GM19328 (cell line): ENCODE measurements around the gene LPGAT1.

ENCODE experiments used
- ATAC-seq: cut with Tn5 transposase; IDR thresholded peaks from one replicate; pipeline ENCODE4 v1.9.1; 2021; ENCODE audit warnings: mild to moderate bottlenecking, moderate library complexity; ENCODE audit not compliant: unreplicated experiment

LPGAT1 gene

DNA sequence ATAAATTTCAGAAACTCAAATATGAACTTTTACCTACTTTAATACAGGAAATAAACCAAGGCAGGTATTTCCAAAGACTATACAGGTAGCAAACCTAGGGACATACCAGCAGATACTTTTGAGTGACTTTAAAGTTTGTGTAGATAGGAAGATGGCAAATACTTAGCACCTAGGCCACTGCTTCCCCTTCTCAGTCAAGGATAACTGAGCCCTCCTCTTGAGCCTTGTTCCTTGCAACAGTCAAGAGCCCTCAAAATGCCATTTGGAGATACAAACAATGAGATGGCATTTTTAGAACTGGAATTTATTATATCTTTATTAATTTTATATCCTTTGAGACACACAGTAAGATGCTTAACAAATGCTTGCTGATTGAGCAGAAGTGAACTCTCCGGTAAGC, 65.9 kb downstream of the LPGAT1 start:
- ATAC-seq, result no peak

DNA sequence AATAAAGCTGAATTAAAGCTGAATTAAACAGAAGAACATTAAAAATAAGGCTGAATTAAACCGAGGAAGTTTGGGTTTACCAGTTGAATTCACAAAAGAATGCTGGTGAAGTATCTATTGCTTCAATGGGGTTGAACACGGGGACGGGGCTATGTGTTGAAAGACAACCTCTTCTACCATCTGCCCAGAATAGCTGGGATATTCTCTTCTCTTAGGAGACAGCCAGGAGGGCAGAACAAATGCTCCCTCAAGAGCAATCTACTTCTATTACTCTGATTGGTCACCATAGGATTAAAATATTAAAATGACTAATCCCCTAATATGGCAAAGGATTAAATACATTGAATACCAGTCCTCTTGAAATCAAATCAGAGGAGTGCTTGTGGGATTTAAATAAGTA, 68.4 kb downstream of the LPGAT1 start:
- ATAC-seq, result no peak

DNA sequence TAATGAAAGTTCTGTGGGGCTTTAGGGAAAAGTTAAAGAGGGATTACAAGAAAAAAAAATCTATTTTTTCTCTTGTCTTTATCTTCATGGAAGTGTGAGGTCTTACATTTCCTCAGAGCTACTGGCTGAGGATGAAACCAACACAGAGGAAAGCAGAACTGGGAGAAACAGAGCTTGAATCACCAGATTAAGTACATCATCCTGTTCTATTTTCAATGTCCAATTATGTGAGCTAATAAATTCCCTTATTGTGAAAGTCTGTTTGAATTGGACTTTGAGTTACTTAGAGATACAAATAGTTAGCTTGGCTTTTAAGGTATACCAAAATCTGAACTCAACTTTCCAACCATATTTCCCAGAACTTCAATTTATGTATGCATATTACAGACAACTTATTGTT, 69.2 kb downstream of the LPGAT1 start:
- no peak for ATAC-seq

DNA sequence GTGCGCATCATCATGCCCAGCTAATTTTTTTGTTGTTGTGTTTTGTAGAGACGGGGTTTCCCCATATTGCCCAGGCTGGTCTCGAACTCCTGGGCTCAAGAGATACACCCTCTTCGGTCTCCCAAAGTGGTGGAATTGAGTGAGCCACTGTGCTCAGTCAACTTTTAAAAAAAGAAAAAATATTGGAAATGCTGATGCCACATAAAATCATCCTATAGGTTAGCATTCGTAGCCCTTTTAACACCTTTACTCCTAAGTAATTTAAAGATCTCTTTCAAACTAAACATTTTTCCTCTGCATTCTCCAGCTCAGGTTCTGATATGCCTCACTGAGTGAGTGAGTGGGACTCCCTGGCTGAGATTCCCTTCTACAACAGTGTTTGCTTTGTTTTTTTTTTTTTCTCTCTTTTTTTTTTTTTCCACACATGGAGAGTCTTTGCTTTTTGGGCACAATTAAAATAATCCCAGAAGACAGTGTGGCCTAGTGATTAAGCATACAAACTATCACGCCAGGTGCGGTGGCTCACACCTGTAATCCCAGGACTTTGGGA, 74.0 kb downstream of the LPGAT1 start:
- ATAC-seq, result no peak

DNA sequence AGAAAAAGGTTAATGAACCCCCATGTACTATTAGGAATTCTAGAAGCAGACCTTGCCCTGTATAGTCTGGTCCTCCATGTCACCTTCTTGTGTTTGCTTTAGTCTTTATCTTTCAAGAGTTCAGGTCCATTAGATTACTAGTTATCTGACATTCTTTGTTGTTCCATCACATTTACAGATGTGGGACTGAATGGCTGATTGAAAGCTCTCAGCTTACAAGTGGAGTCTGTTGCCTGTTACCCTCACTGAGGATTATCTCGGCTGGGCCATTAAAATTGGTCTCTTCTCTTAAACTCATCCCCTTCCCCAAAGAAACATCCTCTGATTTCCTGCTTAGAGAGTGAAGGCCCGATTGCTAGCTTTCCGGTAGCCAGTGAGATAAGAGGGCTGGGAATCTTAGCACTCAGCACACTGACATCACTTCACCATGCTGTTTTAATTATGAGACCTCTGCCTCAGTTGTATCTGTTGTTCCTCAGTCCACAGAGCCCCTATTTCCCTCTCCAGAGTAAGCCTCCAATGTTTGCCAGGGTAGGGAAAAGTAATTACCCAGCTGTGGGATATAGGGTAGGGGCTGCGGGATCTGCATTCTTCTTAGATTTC, 76.8 kb downstream of the LPGAT1 start:
- no peak for ATAC-seq

DNA sequence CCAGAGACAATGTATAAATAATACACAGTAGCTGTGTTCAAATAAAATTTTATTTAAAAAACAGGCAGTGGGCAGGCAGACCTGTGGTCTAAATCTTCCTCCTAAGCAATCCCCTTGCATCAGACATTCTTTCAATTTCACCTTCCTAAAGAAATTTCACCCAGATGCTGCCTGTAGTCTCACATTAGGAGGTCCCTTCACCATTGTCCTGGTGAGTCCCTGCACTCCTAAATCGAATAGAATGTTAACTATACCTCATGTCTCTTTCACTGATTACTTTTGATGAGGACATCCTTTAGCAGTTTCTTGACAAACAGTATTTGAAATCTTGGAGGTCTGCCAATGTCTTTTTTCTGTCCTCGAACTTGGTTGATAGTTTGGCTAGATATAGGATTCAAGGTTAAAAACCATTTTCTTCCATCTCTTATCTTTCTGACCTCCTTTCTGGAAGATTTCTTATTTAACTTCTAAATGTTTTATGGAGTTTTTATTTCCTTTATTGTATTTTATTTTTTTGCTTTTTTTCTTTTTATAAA, 77.5 kb downstream of the LPGAT1 start:
- no peak for ATAC-seq

DNA sequence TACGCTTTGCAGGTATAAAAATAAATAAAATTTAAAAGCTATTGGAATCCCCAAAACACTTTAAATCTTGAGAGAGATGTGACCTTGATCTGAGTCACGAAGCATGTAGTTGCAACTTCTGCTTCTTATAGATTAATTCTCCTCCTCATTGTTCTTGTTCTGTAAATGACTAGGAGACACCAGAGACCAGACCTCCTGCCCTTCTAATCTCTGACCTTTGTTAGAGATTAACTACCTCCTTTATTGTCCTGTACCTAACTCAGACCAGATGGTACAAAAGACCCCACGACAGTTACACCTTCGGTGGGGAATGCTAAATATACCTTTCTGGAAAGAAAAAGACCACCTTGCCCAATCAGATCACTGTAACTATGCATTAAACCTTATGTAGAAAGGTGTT, 78.2 kb downstream of the LPGAT1 start:
- ATAC-seq, result no peak

DNA sequence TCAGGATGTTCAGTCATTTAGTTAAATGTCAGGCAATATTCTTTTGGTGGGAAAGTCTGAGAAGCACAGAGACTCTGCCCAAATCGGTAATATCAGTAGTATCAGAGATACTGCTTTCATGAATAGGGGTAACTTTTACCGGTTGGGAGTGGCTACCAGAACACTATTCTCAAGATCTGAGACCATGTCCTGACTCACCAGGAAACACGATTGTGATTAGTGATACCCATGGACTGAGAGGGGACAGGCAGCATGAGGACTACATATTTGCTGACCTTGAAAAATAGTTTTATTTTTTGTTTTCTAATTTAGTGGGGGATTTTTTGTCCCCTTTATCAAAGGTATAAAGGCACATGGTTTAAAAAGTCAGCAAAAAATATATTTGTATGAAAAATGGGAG, 79.1 kb downstream of the LPGAT1 start:
- ATAC-seq, result no peak

DNA sequence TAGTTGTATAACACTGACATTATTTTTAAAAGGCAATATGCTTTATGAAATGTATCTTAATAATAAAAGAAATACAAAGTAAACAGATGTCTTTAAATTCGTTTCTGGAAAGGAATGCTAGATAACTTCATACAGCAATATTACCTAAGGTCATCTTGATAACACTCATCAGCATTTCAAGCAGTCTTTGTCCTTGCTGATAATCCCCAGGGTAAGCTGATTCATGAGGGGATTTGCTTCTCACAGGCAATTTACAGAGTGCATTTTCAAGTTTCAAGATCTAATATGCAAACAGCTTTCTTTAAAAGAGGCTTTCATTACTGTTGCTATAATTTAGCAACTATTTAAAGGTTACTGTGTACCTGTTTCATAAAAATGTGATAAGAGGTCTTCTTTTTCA, 80.0 kb downstream of the LPGAT1 start:
- ATAC-seq, result no peak

DNA sequence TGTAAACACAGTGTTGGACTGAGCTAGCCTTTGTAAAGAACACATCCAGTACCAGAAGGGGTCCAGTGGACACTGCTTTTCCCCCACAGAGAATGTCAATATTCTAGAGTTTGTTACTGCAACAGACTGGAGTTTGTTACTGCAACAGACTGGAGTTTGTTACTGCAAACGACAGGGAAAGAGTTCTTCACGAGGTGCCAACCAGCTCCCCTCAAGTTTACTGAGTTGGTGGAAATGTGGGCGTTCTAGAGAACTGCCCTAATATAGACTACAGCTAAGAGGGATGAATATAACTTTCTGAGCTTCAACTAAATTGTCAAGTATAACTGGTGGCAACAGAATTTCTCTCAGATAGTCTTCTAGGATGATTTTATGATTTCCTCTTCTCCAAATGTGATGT, 81.3 kb downstream of the LPGAT1 start:
- ATAC-seq, result no peak

DNA sequence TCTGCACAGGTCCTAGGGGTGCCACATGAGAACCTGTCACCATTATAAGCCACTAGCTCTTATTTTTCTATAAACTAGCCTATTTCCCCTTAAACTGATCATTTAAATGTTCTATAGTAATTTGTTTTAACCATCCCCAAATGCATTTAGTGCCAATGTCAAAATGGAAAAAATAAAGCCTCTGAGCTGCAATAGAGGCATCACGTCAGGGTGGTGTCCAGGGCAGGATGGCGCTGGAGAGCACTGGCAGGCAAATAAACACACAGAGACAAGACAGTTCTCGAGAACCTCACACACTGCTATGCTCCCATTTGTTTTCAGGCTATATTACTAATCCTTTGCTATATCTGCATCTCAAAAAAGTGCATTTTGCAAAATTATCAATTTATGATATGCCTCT, 81.8 kb downstream of the LPGAT1 start:
- no peak for ATAC-seq

DNA sequence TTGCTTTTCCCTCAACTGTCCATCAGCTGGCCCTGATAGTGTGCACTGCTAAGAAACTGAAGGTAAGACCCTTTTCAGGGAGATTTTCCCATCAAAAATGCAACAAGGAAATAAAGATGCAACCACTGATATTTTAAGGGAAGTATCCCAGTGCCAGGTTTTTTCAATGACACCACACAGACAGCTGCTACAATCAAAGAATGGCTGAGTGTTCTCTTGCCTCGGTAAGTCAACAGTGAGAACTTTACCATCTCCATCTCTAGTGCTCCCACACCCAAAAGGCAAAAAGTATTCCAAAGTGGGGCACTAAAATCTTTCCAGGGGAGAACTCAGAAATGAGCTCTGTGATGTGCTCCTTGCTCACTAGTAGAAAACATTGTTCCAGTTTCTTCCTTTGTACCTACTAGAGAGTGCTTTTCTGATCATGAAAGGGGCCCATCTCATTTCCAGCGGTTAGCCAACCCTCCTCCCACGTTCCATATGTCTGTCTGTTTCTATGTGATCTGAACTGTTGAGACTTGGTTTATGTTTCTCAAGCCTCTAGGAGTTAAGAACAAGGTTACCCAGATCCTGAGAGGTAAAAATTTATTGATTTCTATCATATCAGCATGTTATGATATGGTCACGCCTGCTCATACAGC, 87.6 kb downstream of the LPGAT1 start:
- ATAC-seq, result no peak

DNA sequence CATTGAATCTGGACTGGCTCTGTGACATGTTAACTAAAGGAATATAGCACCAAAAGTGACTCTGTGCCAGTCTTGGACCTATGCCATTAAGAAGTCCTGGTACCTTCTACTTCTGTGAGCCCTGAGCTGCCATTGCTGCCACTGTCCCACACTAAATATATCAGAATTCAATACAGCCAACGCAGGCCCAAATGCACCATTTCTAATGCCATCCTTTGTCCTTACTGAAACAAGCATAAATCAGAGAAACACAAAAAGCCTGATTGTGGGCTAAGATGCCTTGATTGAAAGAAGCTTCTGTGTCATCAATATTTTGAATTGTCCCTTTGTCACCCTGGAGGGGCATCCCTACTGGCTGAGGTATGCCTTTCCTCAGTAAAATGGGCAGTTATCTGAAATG, 88.3 kb downstream of the LPGAT1 start:
- no peak for ATAC-seq

DNA sequence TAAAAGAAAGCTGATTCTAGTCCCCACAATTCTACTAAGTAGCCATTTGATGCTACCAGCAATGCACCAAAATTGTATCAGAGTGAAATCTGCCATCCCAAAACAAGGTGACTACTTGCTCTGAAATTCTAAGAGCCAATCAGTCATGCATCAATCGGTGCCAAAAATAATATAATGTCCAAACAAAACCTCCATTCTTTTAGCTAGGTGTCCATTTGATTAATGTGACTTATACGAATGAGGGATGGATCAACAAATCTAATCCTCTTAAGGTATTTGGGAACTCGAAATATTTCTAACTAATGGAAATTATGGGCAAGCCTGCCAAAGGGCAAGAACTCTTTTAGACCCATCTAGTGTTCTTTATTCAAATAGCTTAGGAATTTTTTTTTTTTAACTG, 88.8 kb downstream of the LPGAT1 start:
- ATAC-seq, result no peak

DNA sequence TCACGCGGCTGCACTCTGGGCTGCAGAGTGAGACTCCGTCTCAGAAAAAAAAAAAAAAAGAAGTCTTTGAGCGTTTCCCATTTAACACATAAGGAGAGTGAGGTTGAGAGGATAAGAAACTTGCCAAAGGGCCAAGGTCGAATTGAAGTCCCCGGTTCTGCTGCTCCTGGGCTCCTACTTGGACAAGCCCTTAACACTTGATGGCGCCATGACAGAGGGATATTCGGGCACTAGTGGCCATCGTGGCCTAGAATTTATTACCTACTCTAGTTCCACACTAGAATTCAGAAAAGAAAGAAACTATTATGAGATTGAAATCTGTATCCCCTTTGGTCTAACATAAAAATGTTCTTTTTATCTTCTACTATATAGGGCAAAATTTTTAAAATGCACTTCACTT, 89.4 kb downstream of the LPGAT1 start:
- no peak for ATAC-seq

DNA sequence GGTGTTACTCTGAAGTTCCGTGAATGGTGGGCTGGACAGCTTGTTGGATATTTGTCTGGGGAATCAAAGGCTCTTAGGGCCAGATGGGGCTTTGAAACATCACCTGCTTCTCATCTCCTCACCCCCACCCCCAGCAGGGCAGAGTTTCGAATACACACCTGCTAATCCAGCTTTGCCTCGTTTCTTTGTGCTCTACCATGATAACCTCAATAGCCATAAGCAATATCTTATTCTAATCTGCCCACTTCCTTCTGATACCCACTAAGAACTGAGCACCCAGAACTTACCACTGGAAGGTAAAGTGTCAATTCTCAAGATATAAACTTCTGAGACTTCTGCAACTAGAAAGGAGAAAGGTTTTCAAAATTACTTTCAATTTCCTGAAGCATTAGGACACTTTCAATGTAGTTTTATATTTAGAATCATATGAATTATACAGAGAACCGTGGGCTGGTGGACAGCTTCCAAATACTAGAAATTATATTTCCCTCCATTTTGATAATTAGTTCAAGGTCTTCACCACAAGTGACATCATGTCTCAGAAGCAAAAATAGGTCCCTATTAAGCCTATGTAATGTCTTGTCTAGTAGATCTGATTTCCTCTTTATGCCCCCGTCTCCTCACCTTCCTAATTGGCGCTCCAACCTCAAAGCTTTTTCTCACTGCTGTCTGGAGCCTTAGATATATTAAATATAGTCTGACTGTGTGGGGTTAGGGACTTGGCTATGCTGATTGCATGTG, 90.7 kb downstream of the LPGAT1 start:
- ATAC-seq, result peak; percentile 46

DNA sequence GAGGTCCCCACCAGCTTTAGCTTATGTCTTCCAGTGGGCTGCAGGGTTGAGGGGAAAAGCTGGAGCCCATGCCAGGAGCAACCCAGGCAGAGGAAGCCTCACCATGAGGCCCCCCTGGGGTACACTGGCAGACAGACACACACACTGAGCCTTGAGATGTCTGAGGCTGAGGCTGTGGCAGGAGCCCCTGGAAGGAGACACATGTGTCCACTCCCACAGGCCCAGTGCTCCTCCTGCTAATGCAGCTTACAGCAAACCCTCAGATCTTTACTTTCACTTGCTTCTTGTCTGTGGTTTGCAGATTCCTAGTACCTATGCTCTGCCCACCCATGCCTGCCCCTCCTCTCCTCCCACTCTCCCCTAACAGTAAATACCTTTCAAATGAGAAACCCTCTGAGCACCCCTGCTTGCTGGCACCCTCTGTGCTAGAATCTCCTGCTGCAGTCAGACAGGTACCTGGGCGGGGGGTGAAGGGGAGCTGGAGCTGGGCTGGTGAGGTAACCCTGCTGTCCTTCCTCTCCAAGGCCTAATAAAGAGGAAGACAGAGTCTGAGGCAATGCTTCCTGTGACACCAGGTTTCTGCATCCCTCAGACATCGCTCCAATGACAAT, 91.8 kb downstream of the LPGAT1 start:
- no peak for ATAC-seq

DNA sequence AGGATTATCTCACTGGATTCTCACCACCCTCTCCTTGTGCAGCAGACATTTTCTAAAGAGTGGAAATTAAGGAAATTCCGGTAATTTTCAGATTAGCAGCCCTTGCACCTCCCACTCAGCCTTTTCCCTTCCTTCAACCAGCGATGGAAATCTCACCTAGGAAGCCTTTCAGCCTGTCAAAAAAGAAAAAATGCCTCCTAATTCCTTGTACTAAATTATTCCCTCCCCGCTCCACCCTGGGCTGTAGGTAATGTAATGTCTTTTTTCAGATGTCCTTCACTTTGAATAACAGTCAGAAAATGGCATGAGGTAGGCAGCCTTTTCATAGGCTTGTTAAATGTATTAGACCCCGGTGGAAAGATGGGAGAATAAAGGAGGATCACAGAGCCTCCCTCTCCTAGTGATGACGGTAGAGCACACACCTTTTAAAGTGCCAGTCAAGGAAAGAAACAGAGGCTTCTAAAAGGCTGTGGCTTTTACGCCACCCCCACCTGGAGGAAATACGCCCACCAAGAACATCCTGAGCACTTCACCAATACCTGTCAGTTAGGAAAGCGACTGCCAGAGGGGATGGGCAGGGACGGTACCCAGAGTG, 92.4 kb downstream of the LPGAT1 start:
- ATAC-seq, result no peak

DNA sequence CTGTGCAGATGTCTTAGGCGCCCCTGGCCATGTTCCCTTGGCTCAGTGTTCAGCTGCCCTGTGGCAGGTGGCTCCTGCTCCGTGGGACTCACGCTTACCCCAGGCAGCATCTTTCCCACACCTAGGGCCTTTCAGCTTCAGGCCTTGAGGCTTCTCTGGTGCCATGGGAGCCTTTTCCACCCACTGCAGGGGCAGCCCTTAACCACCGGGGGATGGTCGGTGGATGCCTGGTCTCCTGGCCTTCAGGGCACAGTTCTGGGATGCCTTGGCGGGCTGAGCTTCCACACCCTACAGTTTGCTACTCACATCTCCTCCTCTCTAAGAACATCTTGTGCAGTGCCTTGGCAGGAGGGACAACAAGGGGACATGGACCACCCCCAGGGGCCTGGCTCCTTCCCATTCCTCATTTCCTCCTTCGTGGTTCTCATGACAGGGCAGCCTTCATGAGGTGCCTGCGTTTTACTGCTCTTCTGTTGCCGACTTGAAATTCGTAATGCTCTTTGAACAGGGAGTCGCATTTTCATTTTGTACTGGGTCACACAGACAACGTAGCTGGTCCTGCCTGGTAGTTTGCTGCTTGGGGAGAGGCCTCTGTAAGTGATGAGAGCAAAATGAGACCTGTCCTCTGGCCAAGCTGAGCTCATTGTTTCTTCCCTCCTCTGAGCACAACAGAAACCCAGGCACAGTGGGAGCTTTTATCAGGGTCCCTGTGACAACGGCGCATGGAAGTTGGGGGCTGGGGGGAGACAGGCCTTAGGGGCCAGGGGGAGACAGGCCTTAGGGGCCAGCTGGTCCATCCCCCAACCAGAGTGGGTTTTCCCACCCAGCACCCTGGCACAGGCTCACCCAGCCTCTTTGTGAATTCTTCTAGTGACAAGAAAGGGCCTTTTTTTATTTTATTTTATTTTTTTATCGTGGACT, 93.2 kb downstream of the LPGAT1 start:
- no peak for ATAC-seq

DNA sequence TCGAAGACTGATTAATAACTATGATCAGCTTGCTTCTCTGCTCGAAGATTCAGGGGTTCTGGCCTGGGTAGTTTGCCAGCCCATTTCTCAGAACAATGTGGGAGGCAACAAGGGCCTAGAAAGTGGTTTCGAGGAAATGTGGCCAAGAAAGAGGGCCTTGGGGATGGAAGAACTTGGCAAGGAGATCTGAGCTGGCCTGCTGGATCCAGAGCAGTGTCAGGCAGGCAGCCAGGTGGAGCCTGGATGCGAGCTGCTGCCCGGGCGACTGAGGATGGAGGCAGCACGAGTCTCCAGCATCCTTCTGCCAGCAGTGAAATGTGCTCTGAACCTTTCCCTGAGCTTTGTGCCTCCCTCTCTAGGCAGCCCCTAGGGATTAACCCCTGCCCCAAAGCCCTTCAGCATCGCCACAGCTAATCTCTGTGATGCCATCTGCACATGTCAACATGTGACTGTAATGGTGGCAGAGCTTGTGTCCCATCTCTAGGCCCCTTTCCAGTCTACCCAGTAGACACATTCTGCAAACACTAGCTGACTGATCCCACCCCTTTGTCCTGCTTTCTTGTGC, 94.1 kb downstream of the LPGAT1 start:
- no peak for ATAC-seq
